ENCODE results near the gene METTL14. TPM values are rescaled to one million over a fixed set of nuclear protein-coding genes. Genes with fewer than 3 reads are reported as not detected.

METTL14 gene
- total RNA-seq, 2 donors from 2014 or later = 33.0 to 34.1 TPM

DNA sequence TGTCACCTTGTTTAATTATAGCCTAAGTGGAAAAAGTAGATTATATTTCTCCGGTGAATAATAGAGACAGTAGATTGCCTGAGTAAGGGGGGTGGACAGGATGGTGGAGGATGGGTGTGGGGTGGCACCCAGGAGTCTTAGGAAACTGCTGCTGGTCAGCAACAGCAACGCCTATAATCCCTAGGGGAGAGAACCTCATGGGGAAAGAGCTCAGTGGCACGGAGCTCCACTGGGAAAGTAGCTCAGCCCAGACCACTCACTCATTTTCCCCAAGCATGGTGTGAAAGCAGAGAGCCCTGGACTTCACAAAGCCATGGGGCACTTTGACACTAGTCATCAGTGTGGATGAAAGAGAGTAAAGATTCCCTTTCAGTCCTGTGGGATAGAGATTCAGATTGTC, 31.1 kb downstream of the METTL14 start:
- intact Hi-C loops (cut with DNase I) = no loop called here
- H3K36me3 ChIP-seq = no peaks in the 10 kb centered on the region
- no peak overlapping the region for H3K4me3 ChIP-seq
- H3K4me1 ChIP-seq = no peaks in the 10 kb centered on the region
- no peak for DNase-seq
- H3K9me3 ChIP-seq = no peaks in the 10 kb centered on the region
- TF ChIP-seq, protein P1, sequence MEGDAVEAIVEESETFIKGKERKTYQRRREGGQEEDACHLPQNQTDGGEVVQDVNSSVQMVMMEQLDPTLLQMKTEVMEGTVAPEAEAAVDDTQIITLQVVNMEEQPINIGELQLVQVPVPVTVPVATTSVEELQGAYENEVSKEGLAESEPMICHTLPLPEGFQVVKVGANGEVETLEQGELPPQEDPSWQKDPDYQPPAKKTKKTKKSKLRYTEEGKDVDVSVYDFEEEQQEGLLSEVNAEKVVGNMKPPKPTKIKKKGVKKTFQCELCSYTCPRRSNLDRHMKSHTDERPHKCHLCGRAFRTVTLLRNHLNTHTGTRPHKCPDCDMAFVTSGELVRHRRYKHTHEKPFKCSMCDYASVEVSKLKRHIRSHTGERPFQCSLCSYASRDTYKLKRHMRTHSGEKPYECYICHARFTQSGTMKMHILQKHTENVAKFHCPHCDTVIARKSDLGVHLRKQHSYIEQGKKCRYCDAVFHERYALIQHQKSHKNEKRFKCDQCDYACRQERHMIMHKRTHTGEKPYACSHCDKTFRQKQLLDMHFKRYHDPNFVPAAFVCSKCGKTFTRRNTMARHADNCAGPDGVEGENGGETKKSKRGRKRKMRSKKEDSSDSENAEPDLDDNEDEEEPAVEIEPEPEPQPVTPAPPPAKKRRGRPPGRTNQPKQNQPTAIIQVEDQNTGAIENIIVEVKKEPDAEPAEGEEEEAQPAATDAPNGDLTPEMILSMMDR (IDR thresholded peaks at IDR 0.05) = no peak
- H3K27ac ChIP-seq = no peak overlapping the region
- no peaks in the 10 kb centered on the region for H3K27me3 ChIP-seq
- H3K9ac ChIP-seq (ENCODE audit: low read depth in 2 of 2, low read length in 2 of 2) = no peak overlapping the region

DNA sequence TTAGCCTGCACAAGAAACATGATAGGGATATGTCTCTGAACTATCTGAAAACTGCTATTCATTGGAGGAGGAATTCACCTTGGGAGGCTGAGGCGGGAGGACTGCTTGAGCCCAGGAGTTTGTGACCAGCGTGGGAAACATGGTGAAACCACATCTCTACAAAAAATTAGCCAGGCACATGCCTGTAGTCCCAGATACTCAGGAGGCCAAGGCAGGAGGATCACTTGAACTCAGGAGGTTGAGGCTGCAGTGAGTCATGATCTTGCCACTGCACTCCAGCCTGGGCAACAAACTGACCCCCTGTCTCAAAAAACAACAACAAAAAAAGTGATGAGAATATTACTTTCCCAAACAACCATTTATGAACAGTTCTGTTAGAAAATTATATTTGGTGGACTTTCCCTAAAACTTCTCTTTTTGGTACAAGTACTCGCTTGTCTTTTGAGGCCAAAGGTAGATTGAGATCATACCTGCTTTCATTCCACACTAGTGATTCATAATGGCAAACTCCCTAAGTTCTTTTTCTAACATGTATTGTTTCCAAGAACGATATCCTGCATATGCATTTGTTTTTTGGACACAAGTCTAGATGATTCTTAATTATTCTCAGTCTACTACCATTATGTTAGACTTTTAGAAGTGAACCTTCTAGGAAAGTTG, 33.4 kb downstream of the METTL14 start:
- intact Hi-C loops (cut with DNase I) = no loop called here
- H3K9ac ChIP-seq (ENCODE audit: low read depth in 2 of 2, low read length in 2 of 2) = no peak overlapping the region
- H3K9me3 ChIP-seq = no peaks in the 10 kb centered on the region
- no peak for DNase-seq
- no peak overlapping the region for H3K27ac ChIP-seq
- H3K36me3 ChIP-seq = no peaks in the 10 kb centered on the region
- H3K27me3 ChIP-seq = no peaks in the 10 kb centered on the region
- H3K4me1 ChIP-seq = no peaks in the 10 kb centered on the region
- H3K4me3 ChIP-seq = no peak overlapping the region
- TF ChIP-seq, protein P1 (IDR thresholded peaks at IDR 0.05) = no peak

DNA sequence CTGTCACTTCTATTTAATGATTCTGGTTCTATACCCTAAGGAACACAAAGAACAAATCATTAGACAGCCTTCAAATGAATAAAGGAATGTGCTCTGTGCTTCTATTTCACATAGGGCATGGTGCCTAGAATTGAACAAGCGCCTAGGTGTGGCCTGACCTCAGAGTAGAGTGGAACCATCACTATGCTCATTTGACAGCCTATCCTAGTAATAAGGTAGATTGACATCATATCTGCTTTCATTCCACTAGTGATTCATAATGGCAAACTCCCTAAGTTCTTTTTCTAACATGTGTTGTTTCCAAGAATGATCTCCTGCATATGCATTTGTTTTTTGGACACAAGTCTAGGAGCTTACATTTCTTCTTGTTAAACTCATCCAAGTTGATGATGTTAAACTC, 36.6 kb downstream of the METTL14 start:
- no peak for DNase-seq
- Histone ChIP-seq H3K27me3 (no peaks in the 10 kb centered on the region), H3K4me3 (no peak overlapping the region), H3K9ac (ENCODE audit: low read depth in 2 of 2, low read length in 2 of 2) (no peak overlapping the region), H3K27ac (no peak overlapping the region), H3K9me3 (no peaks in the 10 kb centered on the region), H3K4me1 (no peaks in the 10 kb centered on the region), H3K36me3 (peaks cover 4% of the 10 kb centered on the region)
- intact Hi-C loops (cut with DNase I) = no loop called here
- TF ChIP-seq, protein P1 (IDR thresholded peaks at IDR 0.05) = no peak

DNA sequence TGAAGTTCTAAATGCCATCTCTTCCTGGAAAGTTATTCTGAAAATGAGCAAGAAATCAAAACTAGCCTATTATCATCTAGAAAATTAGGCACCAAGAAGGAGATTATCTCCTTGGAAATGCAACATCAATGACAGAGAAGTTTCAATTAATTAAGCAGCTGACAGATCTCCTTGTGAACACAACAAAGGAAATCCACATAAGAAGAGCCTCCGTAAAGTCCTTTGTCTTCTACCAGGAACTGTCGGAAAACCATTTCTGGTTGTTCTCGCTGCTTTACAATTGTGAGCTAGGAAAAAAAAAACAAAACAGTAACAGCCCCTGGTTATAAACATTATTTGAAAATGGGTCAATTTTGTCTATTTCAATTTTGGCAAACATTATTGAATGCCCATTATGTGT, 38.2 kb downstream of the METTL14 start:
- no peak overlapping the region for H3K27ac ChIP-seq
- TF ChIP-seq, protein P1 (IDR thresholded peaks at IDR 0.05) = no peak
- no peaks in the 10 kb centered on the region for H3K9me3 ChIP-seq
- H3K27me3 ChIP-seq = no peaks in the 10 kb centered on the region
- intact Hi-C loops (cut with DNase I) = no loop called here
- DNase-seq = no peak
- H3K4me1 ChIP-seq = no peaks in the 10 kb centered on the region
- peaks cover 5% of the 10 kb centered on the region for H3K36me3 ChIP-seq
- no peak overlapping the region for H3K9ac ChIP-seq (ENCODE audit: low read depth in 2 of 2, low read length in 2 of 2)
- no peak overlapping the region for H3K4me3 ChIP-seq

DNA sequence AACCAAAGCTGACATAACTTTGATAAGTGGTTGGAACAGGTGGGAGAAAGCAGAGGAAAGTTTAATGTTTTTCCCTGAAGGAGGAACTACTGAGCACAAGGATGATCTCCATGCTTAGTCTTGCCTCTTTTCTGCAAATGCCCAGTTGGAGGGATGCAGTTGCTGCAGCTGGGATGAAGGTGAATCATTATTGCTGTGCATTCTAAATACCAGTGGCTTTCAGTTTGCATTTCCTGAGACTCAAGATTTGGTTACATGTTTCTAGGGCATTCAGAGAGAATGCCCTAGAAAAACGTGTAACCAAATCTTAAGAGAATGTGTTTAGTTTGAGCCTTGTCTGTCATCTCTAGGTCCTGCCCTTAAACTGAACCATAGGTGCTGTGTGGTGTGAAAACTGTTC, 42.2 kb downstream of the METTL14 start:
- no peaks in the 10 kb centered on the region for H3K4me1 ChIP-seq
- H3K27me3 ChIP-seq = no peaks in the 10 kb centered on the region
- DNase-seq = no peak
- TF ChIP-seq, protein P1 (IDR thresholded peaks at IDR 0.05) = no peak
- no peak overlapping the region for H3K4me3 ChIP-seq
- H3K9me3 ChIP-seq = no peaks in the 10 kb centered on the region
- H3K9ac ChIP-seq (ENCODE audit: low read depth in 2 of 2, low read length in 2 of 2) = no peak overlapping the region
- H3K36me3 ChIP-seq = peaks cover 5% of the 10 kb centered on the region
- intact Hi-C loops (cut with DNase I) = no loop called here
- no peak overlapping the region for H3K27ac ChIP-seq

All from colonic mucosa (tissue), 4 donors.